SK-N-DZ (cell line): ENCODE measurements around the gene RAB7A.
"Not testable (repeated sequence)": the region's sequence is repeated elsewhere in the genome, so short reads cannot be mapped to it uniquely, and the experiment has no call there.

Source experiments
- DNase-seq: peaks from one replicate; pipeline ENCODE4 v3.0.0-alpha.2; 2015; ENCODE audit warnings: low spot score

Gene RAB7A

GRCh38 chr3:128710816-128711433 lies 15.1 kb upstream of the RAB7A start:
- no peak for DNase-seq

GRCh38 chr3:128712848-128713247 lies 13.1 kb upstream of the RAB7A start:
- no peak for DNase-seq

GRCh38 chr3:128714887-128715491 lies 11.0 kb upstream of the RAB7A start:
- no peak for DNase-seq

GRCh38 chr3:128718892-128719291 lies 7.1 kb upstream of the RAB7A start:
- DNase-seq, result not testable (repeated sequence)

- DNase-seq, result no peak
These were observed 5.1 kb upstream of the RAB7A start for GRCh38 chr3:128720891-128721290.

- DNase-seq, result peak; percentile 47
These were observed 2.5 kb upstream of the RAB7A start for GRCh38 chr3:128723477-128723876.

GRCh38 chr3:128725547-128726022 lies 398 bp upstream of the RAB7A start:
- no peak for DNase-seq

GRCh38 chr3:128727059-128727458 lies 1.1 kb downstream of the RAB7A start:
- DNase-seq, result no peak

GRCh38 chr3:128727485-128727884 lies 1.5 kb downstream of the RAB7A start:
- DNase-seq, result no peak

- no peak for DNase-seq
These were observed 2.0 kb downstream of the RAB7A start for GRCh38 chr3:128727996-128728395.

GRCh38 chr3:128728521-128728920 lies 2.5 kb downstream of the RAB7A start:
- not testable (repeated sequence) for DNase-seq

- no peak for DNase-seq
These were observed 4.5 kb downstream of the RAB7A start for GRCh38 chr3:128730471-128730870.

GRCh38 chr3:128734523-128735189 lies 8.7 kb downstream of the RAB7A start:
- DNase-seq, result no peak

GRCh38 chr3:128735287-128735686 lies 9.3 kb downstream of the RAB7A start:
- no peak for DNase-seq

GRCh38 chr3:128735884-128736283 lies 9.9 kb downstream of the RAB7A start:
- no peak for DNase-seq

- DNase-seq, result no peak
These were observed 10.6 kb downstream of the RAB7A start for GRCh38 chr3:128736601-128737000.

- DNase-seq, result no peak
These were observed 14.6 kb downstream of the RAB7A start for GRCh38 chr3:128740621-128741020.

- DNase-seq, result no peak
These were observed 17.0 kb downstream of the RAB7A start for GRCh38 chr3:128742821-128743594.

GRCh38 chr3:128745742-128746141 lies 19.8 kb downstream of the RAB7A start:
- no peak for DNase-seq

- DNase-seq, result no peak
These were observed 20.9 kb downstream of the RAB7A start for GRCh38 chr3:128746881-128747280.

GRCh38 chr3:128748557-128748956 lies 22.6 kb downstream of the RAB7A start:
- DNase-seq, result no peak

- DNase-seq, result no peak
These were observed 23.1 kb downstream of the RAB7A start for GRCh38 chr3:128749035-128749434.
